Transverse colon (tissue), 4 donors: ENCODE measurements around the gene PTPRJ.

ENCODE experiments used
- CTCF ChIP-seq, 5 experiments: fragments of 200-600 bp in 3 of 5; fragments of 450-650 bp in 2 of 5; sonication (generic) in 3 of 5; IDR thresholded peaks; 1 replicate in 2 of 5; 2 replicates in 3 of 5; pipeline ENCODE4 v1.5.1; 2016 to 2017; ENCODE audit warnings: antibody characterized with exemption in 5 of 5, inconsistent platforms in 3 of 5, mild to moderate bottlenecking in 2 of 5, moderate library complexity in 1 of 5
- POLR2A ChIP-seq: fragments of 450-650 bp; IDR thresholded peaks from one replicate; pipeline ENCODE4 v1.6.1; 2016; ENCODE audit warnings: antibody characterized with exemption, mild to moderate bottlenecking, moderate library complexity
- POLR2AphosphoS5 ChIP-seq, 3 donors: sonication (generic); formaldehyde crosslinking; IDR thresholded peaks; one replicate each; pipeline ENCODE4 v1.6.1; 2016; ENCODE audit warnings: antibody characterized with exemption in 3 of 3

GRCh38 chr11:48011798-48012391 is 31.5 kb downstream of the PTPRJ start:
- TF ChIP-seq CTCF (IDR thresholded peaks at IDR 0.05) (no peak), POLR2AphosphoS5 (IDR thresholded peaks at IDR 0.05) (no peak), POLR2A (no peak)
